Measurements from ENCODE around the gene ADCY5.

ADCY5 gene

DNA sequence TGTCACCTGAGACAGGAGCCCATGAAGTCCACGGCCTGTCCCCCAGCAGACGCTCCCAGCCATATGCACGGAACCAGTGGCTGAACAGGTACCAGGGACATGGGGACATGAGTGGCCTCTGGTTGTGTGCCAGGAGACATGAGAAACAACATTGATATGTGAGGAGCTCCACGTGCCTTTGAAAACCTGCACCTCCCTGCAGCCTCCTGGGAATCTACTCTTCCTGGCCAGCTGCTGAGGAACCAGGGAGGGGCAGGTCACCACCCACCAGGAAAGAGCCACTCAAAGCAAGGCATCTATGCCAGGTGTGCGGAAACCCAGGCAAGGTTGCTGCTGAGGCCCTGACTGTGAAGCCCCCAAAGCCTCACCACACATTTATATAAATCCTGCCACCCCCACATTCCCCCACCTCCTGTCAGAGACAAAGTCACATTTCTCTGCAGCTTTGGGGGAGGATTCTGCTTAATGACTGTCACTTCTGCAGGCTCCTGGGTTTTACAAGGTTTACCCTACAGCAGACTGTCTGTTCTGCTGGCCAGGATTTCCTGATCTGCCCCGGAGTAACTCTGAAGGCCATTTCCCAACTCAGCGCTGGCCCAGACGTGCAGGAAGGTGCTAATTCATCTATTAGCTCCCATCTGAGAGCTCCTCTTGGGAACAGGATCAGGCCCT lies 110.8 kb downstream of the ADCY5 start:
- no peak for DNase-seq

- DNase-seq: no peak
Measured at GRCh38 chr3:123337226-123337625, 111.7 kb downstream of the ADCY5 start.

DNA sequence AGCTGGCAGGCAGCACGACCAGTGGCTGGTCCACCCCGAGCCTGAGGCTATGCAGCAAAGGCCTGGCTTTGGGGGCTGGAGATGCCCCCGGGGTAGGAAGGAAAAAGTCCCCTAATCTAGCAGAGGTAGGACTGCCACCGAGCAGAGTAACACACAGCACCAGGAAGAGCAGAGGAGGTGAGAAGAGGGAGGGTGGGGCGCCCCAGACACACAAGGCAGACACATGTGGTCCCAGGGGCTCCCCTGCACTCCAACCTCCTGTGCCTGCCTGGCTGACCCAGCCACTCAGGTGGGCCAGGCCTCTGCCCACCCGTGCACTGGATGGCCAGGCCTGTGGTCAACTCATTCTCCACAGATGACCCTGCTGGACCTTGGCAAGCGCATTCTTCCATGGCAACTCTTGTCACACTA lies 112.4 kb downstream of the ADCY5 start:
- no peak for DNase-seq

DNA sequence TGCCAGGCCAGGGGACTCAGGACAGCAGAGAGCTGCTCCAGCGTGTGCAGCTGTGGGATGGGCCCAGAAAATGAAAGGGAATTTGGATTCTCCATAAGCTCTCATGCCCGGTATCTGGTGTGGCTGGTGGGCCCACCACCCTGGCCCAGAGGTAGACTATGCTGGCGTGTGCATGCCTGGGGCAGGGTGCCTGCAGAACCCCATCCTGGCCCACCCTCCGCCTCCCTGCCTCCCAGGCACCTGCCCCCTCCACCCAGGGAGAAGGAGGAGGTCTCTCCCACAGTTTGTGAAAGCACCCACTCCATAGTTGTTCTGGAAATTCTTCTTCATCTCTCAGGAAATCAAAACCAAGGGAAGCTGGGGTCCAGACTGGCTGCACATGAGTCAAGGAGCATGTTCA lies 112.9 kb downstream of the ADCY5 start:
- no peak for DNase-seq

DNA sequence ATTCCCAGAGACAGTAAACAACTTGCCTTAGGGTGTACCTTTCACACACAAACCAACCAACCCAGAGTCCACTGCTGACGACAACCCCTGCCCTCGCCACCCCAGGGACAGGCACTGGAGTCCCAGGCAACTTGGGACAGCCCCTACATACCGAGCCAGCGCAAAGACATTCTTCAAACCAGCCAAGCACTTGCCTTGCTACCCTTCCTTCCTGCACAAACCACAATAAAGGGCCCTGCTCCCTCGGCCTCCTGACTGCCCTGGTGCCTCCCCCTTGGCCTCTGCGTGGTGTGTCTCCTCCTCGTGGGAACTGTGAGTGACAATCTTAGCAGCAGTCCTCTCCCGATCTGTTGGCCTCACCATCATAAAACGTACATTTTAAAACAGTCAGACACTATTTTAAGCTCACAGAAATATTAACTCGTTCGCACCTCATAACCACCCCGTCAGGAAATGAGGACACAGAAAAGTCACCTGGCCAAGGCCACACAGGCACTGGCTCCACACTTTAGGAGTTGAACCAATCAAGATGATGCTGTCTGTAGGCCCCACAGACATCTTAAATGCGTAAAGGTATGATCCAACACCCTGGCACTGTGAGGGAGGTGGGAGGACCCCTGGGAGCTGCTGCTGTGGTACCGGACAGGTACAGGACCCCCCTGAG lies 113.8 kb downstream of the ADCY5 start:
- DNase-seq: no peak

GRCh38 chr3:123334056-123334455 lies 114.8 kb downstream of the ADCY5 start:
- DNase-seq: no peak

DNA sequence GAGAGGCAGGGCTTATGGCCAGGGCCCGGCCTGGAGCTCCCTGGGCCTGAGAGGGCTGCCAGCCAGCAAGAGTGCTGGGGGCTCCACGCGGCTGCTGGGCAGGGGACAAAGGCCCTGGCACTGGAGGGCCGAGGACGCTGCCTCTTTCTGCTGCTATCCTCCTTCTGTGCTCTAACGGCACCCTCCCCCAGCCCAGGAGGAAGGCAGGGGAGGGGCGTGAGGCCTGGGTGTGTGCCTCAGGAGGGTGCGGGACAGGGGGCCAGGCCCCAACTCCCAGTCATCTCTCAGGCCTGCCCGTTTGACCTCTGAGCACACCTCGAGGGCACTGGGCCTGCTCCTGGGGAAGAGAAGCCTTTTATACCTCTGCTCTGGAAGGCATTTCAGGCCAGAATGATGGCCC lies 115.5 kb downstream of the ADCY5 start:
- DNase-seq: no peak

DNA sequence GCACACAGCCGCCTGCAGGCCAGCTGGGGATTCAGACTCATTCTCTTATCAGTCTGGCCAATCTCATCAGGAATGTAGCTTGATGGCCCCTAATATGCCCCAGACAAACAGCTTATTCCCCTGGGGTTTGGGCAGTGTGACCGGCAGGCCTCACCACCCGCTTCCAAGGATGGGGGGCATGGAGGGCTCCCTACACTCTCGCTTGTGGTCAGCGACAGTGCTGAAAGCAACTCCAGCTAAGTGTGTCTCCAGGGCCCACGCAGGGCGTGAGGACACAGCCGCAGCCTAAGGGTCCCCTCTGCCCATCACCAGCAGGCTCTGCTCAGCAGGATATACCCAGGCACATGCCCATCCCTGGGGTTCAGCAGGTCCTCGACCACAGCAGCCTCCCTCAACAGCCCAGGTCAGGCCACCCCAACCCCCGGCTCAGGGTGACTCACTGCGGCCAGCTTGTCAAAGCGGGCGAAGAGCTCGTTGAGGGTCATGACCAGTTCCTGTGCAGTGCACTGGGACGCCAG lies 116.7 kb downstream of the ADCY5 start:
- no peak for DNase-seq

- no peak for DNase-seq
Measured at GRCh38 chr3:123331651-123332050, 117.2 kb downstream of the ADCY5 start.

DNA sequence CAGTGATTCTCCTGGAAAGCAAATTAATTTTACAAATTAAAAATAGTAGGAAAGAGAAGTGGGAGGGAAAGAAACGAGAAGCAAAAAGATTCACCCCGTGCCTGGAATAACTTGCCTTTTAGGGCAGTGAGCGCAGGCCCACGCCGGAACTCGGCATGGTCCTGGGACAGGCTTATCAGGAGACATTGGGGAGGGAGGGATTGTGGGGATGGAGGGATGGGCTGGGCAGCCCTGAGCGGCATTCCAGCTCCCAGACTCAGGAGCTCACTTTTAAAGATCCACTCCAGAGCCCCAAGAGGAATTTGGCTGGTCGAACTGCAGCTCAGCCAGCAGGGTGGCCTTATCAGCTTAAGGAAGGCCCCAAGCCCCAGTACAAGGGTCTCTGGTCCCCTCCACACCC lies 117.9 kb downstream of the ADCY5 start:
- no peak for DNase-seq

- DNase-seq: no peak
Measured at GRCh38 chr3:123330441-123330991, 118.4 kb downstream of the ADCY5 start.

GRCh38 chr3:123329636-123330340 lies 119.1 kb downstream of the ADCY5 start:
- no peak for DNase-seq

DNA sequence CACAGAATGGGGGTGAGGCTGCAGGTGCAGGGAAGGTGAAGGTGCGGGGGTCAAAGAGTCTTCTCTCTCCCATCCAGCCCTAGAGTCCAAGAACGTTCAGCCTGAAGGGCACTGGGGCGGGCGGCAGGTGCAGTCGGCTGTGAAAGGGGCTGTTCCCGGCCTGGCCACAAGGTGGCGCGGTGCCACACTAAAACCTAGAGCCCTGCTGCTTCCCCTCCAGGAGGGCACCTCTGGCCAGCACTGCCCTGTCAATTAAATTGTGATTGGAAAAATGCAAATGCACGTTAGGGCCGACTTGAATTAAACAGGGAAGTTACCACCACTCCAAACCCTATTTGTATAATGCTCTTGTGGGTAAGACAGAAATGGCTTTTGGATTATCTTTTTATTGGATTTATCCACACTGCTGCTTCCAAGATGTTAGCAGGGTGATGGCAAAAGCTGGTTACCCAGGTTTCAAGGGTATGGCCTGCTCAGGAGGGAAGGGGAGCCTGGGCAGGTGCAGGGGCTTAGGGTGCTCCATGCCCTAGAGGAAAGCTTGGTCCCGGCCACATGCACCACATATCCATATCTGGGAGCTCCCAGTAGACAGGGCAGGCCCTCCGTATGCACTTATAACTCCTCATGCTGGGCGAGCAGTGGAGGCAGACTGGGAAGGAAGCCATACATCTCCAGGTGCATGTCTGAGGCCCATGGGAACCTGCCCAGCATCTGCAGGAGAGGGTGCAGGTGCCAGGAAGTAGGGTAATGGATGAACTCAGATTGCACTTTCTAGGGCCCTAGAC lies 119.8 kb downstream of the ADCY5 start:
- DNase-seq: peak; percentile 91

DNA sequence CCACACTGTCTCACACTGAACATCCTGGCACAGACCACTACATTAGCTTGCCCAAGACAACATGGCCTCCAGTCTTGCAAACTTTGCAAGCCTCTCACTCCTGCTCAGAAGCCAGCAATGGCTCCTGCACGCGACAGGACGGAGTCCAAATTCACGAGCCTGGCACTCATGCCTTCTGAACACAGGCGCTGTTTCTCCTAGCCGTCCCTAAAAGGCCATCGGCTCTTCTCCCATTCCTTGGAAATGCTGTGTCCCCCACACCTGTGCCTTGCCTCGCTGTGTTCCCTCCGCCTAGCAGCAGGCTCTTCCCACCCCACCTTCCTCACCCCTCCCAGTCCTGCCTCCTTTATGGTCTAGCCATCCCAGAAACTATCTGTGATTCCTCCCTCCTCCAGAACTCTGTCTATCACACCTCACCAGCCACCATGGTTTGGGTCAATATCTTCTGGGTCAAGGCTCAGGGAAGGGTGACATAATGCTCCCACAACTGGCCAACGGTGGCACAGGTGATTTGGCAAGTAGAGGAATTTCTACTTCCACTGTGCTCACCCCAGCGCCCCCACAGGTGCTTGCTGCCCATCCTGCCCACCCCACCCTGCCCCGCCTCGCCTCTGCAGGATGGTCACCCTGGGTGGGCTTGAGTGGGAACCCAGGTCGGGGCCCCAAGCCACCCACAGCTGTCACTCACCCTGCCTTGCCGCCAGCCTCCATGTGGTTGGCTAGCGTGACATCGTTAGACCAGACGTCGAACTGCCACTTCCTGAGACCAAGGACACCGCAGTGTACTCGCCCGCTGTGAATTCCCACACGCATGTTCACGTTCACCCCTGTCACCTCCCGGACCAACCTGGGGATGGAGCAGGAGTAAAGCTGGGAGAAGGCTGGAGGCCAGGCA lies 120.7 kb downstream of the ADCY5 start:
- no peak for DNase-seq

DNA sequence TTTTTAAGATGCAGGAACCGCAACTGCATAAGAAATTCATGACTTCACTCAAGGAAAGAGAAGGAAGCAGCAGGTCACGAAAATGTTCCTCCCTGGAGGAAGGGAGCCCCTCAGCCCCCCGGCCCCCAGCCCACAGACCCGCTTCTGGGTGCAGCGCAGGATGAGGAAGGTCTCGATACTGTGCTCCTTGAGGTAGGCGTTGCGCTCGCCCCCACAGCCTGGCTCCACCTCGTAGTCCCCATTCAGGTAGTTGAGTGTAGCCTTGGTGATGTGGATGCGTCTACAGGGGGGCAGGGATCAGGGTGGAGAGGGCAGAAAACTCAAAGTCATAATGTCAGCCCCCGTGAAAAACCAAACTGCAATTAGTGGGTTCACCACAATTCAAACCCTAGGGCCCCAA lies 121.4 kb downstream of the ADCY5 start:
- DNase-seq: no peak

GRCh38 chr3:123326531-123326930 lies 122.4 kb downstream of the ADCY5 start:
- DNase-seq: no peak

- no peak for DNase-seq
Measured at GRCh38 chr3:123325766-123326256, 123.1 kb downstream of the ADCY5 start.

DNA sequence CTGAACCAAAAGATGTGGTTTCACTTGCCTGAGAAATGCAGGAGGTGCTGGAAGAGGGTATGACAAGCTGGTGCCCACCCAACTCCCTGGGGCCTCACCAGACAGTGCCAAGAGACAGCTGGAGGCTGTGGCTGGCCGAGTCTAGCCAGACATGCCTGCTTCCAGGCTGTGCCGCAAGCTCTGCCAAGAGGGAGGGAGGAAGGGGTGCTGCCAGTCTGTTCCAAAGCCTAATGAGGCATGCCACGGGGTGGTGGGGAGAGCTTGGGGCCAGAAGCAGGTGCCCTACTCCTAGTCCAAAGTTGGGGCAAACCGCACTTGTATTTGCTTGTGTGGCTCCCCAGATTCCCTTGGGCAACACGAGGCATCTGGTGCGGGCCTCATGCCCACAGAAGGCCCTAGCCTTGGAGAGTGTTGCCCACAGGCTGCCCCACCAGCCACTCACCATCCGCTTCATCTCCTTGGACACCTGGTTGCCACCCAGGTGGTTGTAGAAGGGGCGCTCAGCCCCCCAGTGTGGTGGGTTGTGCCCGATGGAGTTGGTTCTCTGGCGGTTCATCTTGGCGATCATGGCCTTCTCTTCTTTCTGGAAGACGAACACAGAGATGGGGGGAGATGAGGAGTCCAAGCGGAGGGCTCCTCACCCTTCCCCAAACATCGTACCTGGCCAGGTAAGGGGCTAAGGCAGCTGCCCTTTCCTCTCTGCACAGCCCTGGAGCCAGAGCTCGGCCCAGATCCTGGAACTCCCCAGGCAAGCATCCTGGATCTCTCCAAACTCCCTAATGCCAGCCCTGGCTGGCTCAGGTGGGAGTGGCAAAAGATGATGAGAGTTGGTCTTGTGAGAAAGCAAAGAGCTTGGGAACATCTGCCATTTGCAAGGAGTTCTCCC lies 123.8 kb downstream of the ADCY5 start:
- no peak for DNase-seq

DNA sequence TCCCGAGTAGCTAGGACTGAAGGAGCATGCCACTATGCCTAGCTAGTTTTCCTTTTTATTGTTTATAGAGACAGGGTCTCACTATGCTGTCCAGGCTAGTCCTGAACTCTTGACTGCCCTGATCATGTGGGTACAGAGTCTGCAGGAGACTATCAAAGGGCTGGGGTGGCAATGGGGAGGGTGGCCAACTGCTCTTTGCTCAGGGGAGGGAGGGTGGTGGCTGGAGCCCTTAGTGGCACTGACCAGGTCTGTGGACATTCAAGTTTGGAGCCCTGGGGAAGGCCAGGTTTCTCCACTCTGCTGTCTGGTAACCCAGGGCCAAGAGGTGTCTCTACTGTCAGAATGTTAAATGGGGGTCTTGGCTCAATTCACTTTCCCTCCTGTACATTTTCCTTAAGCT lies 125.1 kb downstream of the ADCY5 start:
- DNase-seq: no peak

DNA sequence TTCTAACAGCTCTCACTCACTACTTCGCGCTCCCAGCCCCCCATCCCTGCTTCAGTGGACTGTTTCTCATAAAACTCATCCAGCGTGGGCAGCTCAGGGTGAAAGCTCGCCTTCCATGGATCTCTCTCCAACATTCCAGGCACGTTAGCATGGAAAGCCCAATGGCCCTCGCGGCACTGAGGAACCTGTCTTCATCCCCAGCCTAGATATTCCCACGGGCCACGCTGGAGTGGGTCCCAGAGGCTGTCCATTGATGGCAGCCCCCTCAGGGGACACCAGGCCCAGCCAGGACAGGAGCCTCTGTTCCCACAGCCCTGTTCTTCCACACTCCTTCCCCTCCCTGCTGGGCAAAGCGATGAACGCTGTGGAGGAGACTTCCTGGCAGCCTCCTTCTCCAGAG lies 126.0 kb downstream of the ADCY5 start:
- DNase-seq: no peak

DNA sequence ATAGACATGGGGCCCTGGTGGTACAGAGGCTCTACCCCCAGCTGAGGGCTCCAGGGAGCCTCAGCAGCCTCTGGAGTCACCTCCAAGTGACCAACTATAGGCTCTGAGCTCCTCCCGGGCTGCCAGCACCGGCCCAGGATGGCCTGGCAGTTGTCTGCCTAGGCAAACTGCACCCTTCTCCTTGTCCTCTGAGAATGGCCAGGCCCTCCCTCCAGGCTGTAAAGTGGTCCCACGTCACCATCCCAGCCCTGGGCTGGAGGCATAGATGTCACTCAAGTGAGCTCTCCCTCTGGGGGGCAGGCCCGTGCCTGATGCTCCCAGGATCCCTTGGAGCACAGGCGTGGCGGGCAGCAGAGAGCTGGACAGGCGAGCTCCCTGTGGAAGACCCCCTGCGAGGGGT lies 127.1 kb downstream of the ADCY5 start:
- DNase-seq: no peak

All from retina (tissue), 1 donor.